Activated CD8-positive, alpha-beta memory T cell treated with anti-CD3 and anti-CD28 coated beads, Interleukin-2, amount 10 ng/mL, durations not matched to agents 7 days and 5 days (primary cell): ENCODE data around the gene CCDC174. TPM values are rescaled to one million over a fixed set of nuclear protein-coding genes. Genes with fewer than 3 reads are reported as not detected.

Experiments used
- ATAC-seq: fragments of 150-1000 bp; cut with Tn5 transposase; one replicate; pipeline ENCODE4 v1.10.0; 2021; ENCODE audit warnings: moderate library complexity
- CTCF ChIA-PET: fragments of 350-600 bp; sonication (Branson Sonifier 250); formaldehyde crosslinking; loops from one replicate; lab custom pipeline; 2021; ENCODE audit warnings: antibody characterized with exemption; lab: Charles Lee
- DNase-seq: peaks from one replicate; pipeline ENCODE4 v3.0.0-alpha.2; 2020
- H3K27ac Mint-ChIP-seq: one replicate; pipeline ENCODE4 v1.8.0; 2021; ENCODE audit warnings: mild to moderate bottlenecking, mixed read lengths
- H3K27me3 Mint-ChIP-seq: one replicate; pipeline ENCODE4 v1.8.0; 2021; ENCODE audit warnings: mixed read lengths
- H3K36me3 Mint-ChIP-seq: one replicate; pipeline ENCODE4 v1.8.0; 2021; ENCODE audit warnings: mild to moderate bottlenecking, mixed read lengths
- H3K4me1 Mint-ChIP-seq: one replicate; pipeline ENCODE4 v1.8.0; 2021; ENCODE audit warnings: mixed read lengths
- H3K4me3 Mint-ChIP-seq: one replicate; pipeline ENCODE4 v1.8.0; 2021; ENCODE audit warnings: mild to moderate bottlenecking, moderate library complexity, mixed read lengths
- H3K9me3 Mint-ChIP-seq: one replicate; pipeline ENCODE4 v1.8.0; 2022; ENCODE audit warnings: low read depth, mixed read lengths
- total RNA-seq, 2 experiments: library from RNA; stranded (reverse); gene quantifications; one replicate each; pipeline ENCODE4 v1.2.3, GENCODE V29; 2021

The CCDC174 gene
- total RNA-seq, 2 experiments from 2014 or later: 18.7 to 21.2 TPM

DNA sequence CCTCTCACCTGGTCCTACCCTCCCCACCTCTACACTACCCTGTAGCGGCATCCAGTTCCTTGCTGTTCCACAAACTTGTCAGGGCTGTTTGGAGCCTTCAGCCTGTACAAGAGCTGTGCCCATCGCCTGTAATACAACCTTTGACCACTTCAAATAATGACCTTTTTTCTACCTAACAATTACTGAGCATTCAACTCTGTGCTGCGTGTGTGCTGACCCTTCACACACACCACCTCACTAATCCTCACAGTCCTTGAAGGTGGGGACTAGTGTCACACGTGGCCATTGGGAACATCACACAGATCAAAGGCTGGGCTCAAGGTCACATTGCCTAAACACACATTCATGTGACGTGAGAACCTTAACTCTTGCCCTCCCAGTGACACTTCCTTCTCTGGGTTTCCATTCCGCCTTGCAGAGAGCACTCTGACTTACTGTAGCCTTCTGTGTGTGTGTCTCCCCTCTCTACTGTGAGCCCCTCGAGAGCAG, 26.5 kb downstream of the CCDC174 start:
- Mint-ChIP-seq H3K4me1 (no peaks in the 10 kb centered on the region), H3K9me3 (no peaks in the 10 kb centered on the region), H3K27ac (no peak overlapping the region), H3K36me3 (peaks cover 3% of the 10 kb centered on the region), H3K4me3 (no peak overlapping the region), H3K27me3 (no peaks in the 10 kb centered on the region)
- no peak for DNase-seq
- no peak for ATAC-seq
- CTCF ChIA-PET: interaction anchor here (1.0 to 1.4 kb wide), 2 partner anchors 25 to 243 kb away, joined by 3 read pairs; no protein-coding TSS in a partner anchor

DNA sequence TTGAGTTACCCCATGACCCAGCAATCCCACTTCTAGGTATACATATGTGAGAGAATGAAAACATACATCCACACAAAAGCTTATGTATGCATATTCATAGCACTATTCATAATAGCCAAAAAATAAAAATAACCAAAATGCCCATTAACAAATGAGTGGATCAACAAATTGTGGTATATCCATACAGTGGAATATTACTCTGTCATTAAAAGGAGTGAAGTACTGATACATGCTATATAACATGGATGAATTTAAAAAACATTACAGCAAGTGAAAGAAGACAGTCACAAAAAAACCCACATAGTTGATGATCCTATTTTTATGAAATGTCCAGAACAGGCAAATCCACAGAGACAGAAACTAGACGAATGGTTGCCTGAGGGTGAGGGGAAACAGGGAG, 28.6 kb downstream of the CCDC174 start:
- H3K27me3 Mint-ChIP-seq: no peaks in the 10 kb centered on the region
- CTCF ChIA-PET: interaction anchor here (1.3 kb wide), 1 partner anchor 101 kb away, joined by 3 read pairs; no protein-coding TSS in a partner anchor
- H3K4me3 Mint-ChIP-seq: no peak overlapping the region
- H3K9me3 Mint-ChIP-seq: no peaks in the 10 kb centered on the region
- H3K4me1 Mint-ChIP-seq: no peaks in the 10 kb centered on the region
- ATAC-seq: no peak
- no peak for DNase-seq
- H3K36me3 Mint-ChIP-seq: peaks cover 3% of the 10 kb centered on the region
- no peak overlapping the region for H3K27ac Mint-ChIP-seq

DNA sequence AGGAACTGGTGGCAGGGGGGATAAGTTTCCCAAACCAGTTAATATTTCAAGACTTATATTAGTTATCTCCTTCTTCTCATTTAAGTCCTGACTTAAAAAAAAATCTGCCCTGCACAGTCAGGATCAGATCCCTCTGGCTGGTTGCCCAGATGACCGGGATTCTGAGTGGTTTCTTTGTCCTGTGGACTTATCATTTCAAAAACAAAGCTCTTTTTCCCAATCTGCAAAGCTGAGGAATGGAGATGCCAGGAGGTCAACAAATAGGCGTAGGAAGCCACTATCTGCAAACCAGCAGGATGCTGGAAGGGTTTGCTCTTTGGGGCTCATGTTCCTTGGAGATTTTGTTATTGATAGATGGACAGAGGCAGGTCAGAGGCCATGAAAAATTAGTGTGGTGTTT, 29.2 kb downstream of the CCDC174 start:
- H3K4me1 Mint-ChIP-seq: no peaks in the 10 kb centered on the region
- no peaks in the 10 kb centered on the region for H3K27me3 Mint-ChIP-seq
- ATAC-seq: no peak
- no peak overlapping the region for H3K27ac Mint-ChIP-seq
- no peaks in the 10 kb centered on the region for H3K9me3 Mint-ChIP-seq
- no peak overlapping the region for H3K4me3 Mint-ChIP-seq
- CTCF ChIA-PET: no interaction called here
- peaks cover 3% of the 10 kb centered on the region for H3K36me3 Mint-ChIP-seq
- DNase-seq: no peak

GRCh38 chr3:14684447-14684846, 32.9 kb downstream of the CCDC174 start:
- no peak overlapping the region for H3K27ac Mint-ChIP-seq
- CTCF ChIA-PET: no interaction called here
- H3K9me3 Mint-ChIP-seq: no peaks in the 10 kb centered on the region
- DNase-seq: no peak
- peaks cover 3% of the 10 kb centered on the region for H3K4me1 Mint-ChIP-seq
- no peaks in the 10 kb centered on the region for H3K36me3 Mint-ChIP-seq
- no peak for ATAC-seq
- H3K4me3 Mint-ChIP-seq: no peak overlapping the region
- peaks cover 10% of the 10 kb centered on the region for H3K27me3 Mint-ChIP-seq

GRCh38 chr3:14685179-14685578, 33.6 kb downstream of the CCDC174 start:
- ATAC-seq (no peak), DNase-seq (no peak)
- H3K4me1 Mint-ChIP-seq: peaks cover 3% of the 10 kb centered on the region
- H3K27ac Mint-ChIP-seq: no peak overlapping the region
- peaks cover 13% of the 10 kb centered on the region for H3K27me3 Mint-ChIP-seq
- no peaks in the 10 kb centered on the region for H3K36me3 Mint-ChIP-seq
- H3K4me3 Mint-ChIP-seq: no peak overlapping the region
- no peaks in the 10 kb centered on the region for H3K9me3 Mint-ChIP-seq
- CTCF ChIA-PET: no interaction called here

DNA sequence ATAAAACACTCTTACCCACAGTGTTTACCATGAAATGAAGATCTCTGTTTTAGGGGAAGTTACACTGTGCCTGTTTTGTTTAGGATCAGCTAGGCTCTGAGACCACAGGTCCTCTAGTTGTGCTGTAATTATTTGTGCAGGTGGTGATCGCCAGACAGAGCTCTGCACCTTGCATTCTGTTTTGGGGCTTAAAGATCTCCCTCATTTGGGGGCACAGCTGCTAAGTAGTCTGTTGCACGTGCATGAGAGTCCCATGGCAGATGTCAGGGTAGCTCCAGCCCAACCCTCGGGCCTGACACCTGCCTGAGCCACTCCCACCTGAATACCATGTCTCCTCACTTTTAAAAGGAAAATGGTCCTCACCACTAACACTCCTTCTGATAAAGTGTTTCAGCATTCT, 35.8 kb downstream of the CCDC174 start:
- H3K27me3 Mint-ChIP-seq: peaks cover 16% of the 10 kb centered on the region
- no peaks in the 10 kb centered on the region for H3K36me3 Mint-ChIP-seq
- ATAC-seq (no peak), DNase-seq (no peak)
- peaks cover 3% of the 10 kb centered on the region for H3K4me1 Mint-ChIP-seq
- no peak overlapping the region for H3K27ac Mint-ChIP-seq
- CTCF ChIA-PET: no interaction called here
- H3K4me3 Mint-ChIP-seq: no peak overlapping the region
- H3K9me3 Mint-ChIP-seq: no peaks in the 10 kb centered on the region

GRCh38 chr3:14688525-14688924, 37.0 kb downstream of the CCDC174 start:
- no peak overlapping the region for H3K4me3 Mint-ChIP-seq
- peaks cover 3% of the 10 kb centered on the region for H3K4me1 Mint-ChIP-seq
- H3K9me3 Mint-ChIP-seq: no peaks in the 10 kb centered on the region
- ATAC-seq (no peak), DNase-seq (no peak)
- H3K27me3 Mint-ChIP-seq: peaks cover 20% of the 10 kb centered on the region
- H3K36me3 Mint-ChIP-seq: no peaks in the 10 kb centered on the region
- CTCF ChIA-PET: no interaction called here
- H3K27ac Mint-ChIP-seq: no peak overlapping the region

DNA sequence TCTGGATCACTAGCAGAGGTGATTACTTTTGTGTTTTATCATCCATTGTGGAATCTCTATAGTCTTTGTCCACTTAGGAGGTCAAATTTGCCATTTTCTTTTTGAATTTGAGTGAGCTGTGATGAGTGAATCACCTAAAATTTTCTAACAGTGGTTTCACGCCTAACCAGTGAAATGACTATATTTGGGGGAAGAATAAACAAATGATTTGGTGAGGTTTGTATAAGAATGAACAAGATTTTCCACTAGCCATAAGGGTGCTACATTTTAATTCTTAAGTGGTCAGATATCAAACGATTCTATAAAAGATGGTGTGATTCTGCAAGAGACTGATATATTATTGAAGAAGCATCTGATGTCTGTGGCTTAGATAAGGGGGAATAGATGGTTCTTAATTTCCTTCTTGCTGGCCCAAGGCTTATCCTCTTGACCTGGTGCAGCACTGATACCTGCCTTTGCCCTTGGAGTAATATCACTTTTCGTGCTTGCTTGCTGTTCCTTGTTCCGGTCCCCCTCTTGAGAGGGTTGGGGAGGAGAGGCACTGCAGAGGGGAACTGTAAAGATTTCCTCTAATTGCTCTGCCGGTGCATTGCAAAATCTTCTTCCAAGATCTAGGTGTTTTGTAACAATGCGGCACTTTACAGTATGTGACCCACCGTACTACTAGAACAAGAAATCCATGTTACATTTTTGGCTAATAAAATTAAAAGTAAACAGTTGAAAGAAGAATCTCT, 37.9 kb downstream of the CCDC174 start:
- H3K36me3 Mint-ChIP-seq: no peaks in the 10 kb centered on the region
- ATAC-seq (no peak), DNase-seq (no peak)
- H3K4me1 Mint-ChIP-seq: peaks cover 3% of the 10 kb centered on the region
- no peaks in the 10 kb centered on the region for H3K9me3 Mint-ChIP-seq
- H3K27me3 Mint-ChIP-seq: peaks cover 26% of the 10 kb centered on the region
- H3K27ac Mint-ChIP-seq: no peak overlapping the region
- CTCF ChIA-PET: no interaction called here
- no peak overlapping the region for H3K4me3 Mint-ChIP-seq

DNA sequence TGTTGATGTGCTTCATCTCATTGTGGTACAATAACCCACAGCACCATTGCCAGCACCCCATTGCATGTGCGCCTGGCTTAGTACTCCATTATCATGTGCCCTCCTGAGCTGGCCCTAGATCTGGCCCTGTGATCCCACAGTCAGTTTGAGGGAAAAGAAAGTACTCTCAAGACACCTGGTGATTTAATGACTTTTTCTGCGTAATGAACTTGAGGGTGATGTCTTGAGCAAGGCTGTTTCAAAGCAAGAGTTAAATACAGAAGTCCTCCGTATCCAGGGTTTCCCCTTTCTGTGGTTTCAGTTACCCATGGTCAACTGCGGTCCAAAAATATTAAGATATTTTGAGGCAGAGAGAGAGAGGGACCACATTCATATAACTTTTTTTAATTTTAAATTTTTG, 39.7 kb downstream of the CCDC174 start:
- no peak for DNase-seq
- H3K36me3 Mint-ChIP-seq: no peaks in the 10 kb centered on the region
- peaks cover 33% of the 10 kb centered on the region for H3K27me3 Mint-ChIP-seq
- CTCF ChIA-PET: interaction anchor here (1.9 kb wide), 1 partner anchor 230 kb away, joined by 5 read pairs; no protein-coding TSS in a partner anchor
- no peak overlapping the region for H3K4me3 Mint-ChIP-seq
- H3K4me1 Mint-ChIP-seq: peaks cover 3% of the 10 kb centered on the region
- no peak for ATAC-seq
- H3K9me3 Mint-ChIP-seq: no peaks in the 10 kb centered on the region
- no peak overlapping the region for H3K27ac Mint-ChIP-seq

GRCh38 chr3:14691719-14692118, 40.2 kb downstream of the CCDC174 start:
- Mint-ChIP-seq H3K9me3 (no peaks in the 10 kb centered on the region), H3K4me3 (no peak overlapping the region), H3K27ac (no peak overlapping the region), H3K36me3 (no peaks in the 10 kb centered on the region), H3K4me1 (peaks cover 3% of the 10 kb centered on the region), H3K27me3 (peaks cover 33% of the 10 kb centered on the region)
- ATAC-seq: no peak
- CTCF ChIA-PET: interaction anchor here (1.9 kb wide), 1 partner anchor 230 kb away, joined by 5 read pairs; no protein-coding TSS in a partner anchor
- DNase-seq: no peak

GRCh38 chr3:14698601-14699244, 47.2 kb downstream of the CCDC174 start:
- CTCF ChIA-PET: no interaction called here
- H3K9me3 Mint-ChIP-seq: no peaks in the 10 kb centered on the region
- no peaks in the 10 kb centered on the region for H3K4me1 Mint-ChIP-seq
- no peak for DNase-seq
- no peaks in the 10 kb centered on the region for H3K36me3 Mint-ChIP-seq
- no peak overlapping the region for H3K27ac Mint-ChIP-seq
- ATAC-seq: no peak
- H3K27me3 Mint-ChIP-seq: peaks cover 16% of the 10 kb centered on the region
- no peak overlapping the region for H3K4me3 Mint-ChIP-seq

- H3K4me1 Mint-ChIP-seq: no peaks in the 10 kb centered on the region
- peaks cover 7% of the 10 kb centered on the region for H3K27me3 Mint-ChIP-seq
- H3K4me3 Mint-ChIP-seq: no peak overlapping the region
- no peak for DNase-seq
- ATAC-seq: no peak
- H3K27ac Mint-ChIP-seq: no peak overlapping the region
- no peaks in the 10 kb centered on the region for H3K9me3 Mint-ChIP-seq
- no peaks in the 10 kb centered on the region for H3K36me3 Mint-ChIP-seq
- CTCF ChIA-PET: interaction anchor here (1.2 kb wide), 1 partner anchor 221 kb away, joined by 3 read pairs; no protein-coding TSS in a partner anchor
These were observed 48.1 kb downstream of the CCDC174 start for GRCh38 chr3:14699643-14700042.

- H3K27ac Mint-ChIP-seq: no peak overlapping the region
- H3K27me3 Mint-ChIP-seq: peaks cover 3% of the 10 kb centered on the region
- H3K9me3 Mint-ChIP-seq: no peaks in the 10 kb centered on the region
- ATAC-seq: no peak
- H3K4me3 Mint-ChIP-seq: no peak overlapping the region
- CTCF ChIA-PET: interaction anchor here (1.1 kb wide), 1 partner anchor 9 kb away, joined by 3 read pairs; no protein-coding TSS in a partner anchor
- DNase-seq: no peak
- H3K4me1 Mint-ChIP-seq: no peaks in the 10 kb centered on the region
- H3K36me3 Mint-ChIP-seq: no peaks in the 10 kb centered on the region
These were observed 49.3 kb downstream of the CCDC174 start for GRCh38 chr3:14700891-14701290.

DNA sequence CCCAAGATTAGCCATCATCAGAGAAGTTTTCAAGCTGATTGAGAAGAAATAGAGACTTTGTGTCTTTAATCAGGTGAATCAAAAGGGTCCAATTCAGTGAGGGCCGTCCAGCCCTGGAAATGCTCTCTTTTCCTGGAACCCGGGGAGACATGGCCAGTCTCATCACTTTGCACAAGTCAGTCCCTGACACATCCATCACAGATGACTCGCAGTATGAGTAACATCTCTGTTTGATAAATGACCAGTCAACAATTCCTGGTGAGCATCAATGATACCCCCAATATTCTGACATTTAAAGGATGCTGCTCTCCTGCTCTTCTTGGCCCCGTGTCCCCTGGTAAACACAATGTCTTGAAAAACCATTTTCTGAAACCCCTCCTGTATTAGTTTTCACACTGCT, 50.1 kb downstream of the CCDC174 start:
- Mint-ChIP-seq H3K9me3 (no peaks in the 10 kb centered on the region), H3K27ac (no peak overlapping the region), H3K4me3 (no peak overlapping the region), H3K4me1 (no peaks in the 10 kb centered on the region), H3K36me3 (no peaks in the 10 kb centered on the region), H3K27me3 (peaks cover 3% of the 10 kb centered on the region)
- CTCF ChIA-PET: no interaction called here
- DNase-seq (no peak), ATAC-seq (no peak)
